Right lobe of liver (tissue), 4 donors: ENCODE data around the gene TBXAS1.

Experiments
- POLR2A ChIP-seq: fragments of 450-650 bp; IDR thresholded peaks from one replicate; pipeline ENCODE4 v1.6.1; 2017; ENCODE audit warnings: antibody characterized with exemption, mild to moderate bottlenecking
- TF ChIP-seq, protein P1 (sequence below), 4 donors: fragments of 200-600 bp in 3 of 4; fragments of 450-650 bp in 1 of 4; IDR thresholded peaks; one replicate each; pipeline versions ENCODE4 v1.5.1 to v1.8.0; 2016 to 2022; ENCODE audit warnings: antibody characterized with exemption in 4 of 4, mild to moderate bottlenecking in 2 of 4
- donor health status: DM: no; HTN: no; CAD: no.
- donor health status: DM: no; HTN: no; CAD: no.
- donor health status: DM: no; HTN: yes; CAD: no.

DNA sequence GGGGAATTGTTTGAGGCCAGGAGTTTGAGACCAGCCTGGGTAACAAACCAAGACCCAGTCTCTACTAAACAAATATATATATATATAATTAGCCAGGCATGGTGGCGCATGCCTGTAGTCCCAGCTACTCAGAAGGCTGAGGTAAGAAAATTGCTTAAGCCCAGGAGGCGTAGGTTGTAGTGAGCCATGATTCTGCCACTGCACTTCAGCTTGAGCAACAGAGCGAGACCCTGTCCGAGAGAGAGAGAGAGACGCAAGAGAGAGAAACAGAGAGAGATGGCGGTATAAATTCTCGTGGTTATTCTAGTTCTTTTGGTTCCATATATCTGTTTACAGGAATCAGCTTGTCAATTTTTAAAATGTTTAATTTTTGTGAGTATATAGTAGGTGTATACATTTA is 94.0 kb downstream of the TBXAS1 start:
- TF ChIP-seq, protein P1, sequence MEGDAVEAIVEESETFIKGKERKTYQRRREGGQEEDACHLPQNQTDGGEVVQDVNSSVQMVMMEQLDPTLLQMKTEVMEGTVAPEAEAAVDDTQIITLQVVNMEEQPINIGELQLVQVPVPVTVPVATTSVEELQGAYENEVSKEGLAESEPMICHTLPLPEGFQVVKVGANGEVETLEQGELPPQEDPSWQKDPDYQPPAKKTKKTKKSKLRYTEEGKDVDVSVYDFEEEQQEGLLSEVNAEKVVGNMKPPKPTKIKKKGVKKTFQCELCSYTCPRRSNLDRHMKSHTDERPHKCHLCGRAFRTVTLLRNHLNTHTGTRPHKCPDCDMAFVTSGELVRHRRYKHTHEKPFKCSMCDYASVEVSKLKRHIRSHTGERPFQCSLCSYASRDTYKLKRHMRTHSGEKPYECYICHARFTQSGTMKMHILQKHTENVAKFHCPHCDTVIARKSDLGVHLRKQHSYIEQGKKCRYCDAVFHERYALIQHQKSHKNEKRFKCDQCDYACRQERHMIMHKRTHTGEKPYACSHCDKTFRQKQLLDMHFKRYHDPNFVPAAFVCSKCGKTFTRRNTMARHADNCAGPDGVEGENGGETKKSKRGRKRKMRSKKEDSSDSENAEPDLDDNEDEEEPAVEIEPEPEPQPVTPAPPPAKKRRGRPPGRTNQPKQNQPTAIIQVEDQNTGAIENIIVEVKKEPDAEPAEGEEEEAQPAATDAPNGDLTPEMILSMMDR (IDR thresholded peaks at IDR 0.05): no peak
- TF ChIP-seq POLR2A: no peak
